ENCODE data around the gene FLNB.

The FLNB gene

DNA sequence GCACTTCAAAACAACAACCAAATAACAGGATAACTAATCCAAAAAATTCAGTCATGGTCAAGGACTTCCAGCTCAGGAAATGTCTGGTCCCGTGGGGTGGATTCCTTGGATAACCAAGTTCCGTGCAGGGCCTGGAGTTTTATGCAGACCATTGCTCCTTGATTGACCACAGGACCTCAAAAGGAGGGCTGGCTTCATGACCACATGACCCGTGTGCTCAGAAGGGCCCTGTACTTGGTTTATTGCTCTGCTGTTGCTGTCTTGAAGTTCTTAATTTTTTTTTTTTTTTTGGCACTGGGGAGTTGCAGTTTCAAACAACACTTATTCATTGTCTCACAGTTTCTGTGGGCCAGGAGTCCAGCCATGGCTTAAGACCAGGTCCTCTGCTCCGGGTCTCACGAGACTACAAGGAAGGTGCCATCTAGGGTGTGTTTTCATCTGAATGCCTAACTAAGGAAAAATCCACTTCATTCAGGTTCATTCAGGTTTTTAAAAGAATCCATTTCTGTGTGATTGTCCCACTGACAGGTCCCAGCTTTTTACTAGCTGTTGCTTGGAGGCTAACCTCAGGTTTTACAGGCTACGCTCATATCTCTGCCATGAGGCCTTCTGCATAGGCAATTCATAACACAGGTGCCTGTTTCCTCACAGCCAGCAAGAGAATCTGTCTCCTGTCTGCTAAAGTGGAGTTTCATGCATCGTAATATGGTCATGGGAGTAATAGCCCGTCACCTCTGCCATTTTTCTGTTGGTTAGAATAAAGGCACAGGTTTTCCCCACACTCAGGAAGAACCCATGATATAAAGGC lies 65.3 kb downstream of the FLNB start:
- no peak for TF ChIP-seq JUND (IDR thresholded peaks at IDR 0.05; ENCODE audit: low read depth)
- in situ Hi-C loops (cut with HindIII; ENCODE audit: low pct_unique_long_range_greater_than_20kb, low sequenced_read_pairs) = no loop called here
- no peak for DNase-seq (ENCODE audit: low read depth in 1 of 2, low spot score in 1 of 2)

- in situ Hi-C loops (cut with HindIII; ENCODE audit: low pct_unique_long_range_greater_than_20kb, low sequenced_read_pairs) = no loop called here
- no peak for TF ChIP-seq JUND (IDR thresholded peaks at IDR 0.05; ENCODE audit: low read depth)
- no peak for DNase-seq (ENCODE audit: low read depth in 1 of 2, low spot score in 1 of 2)
Measured at GRCh38 chr3:58074116-58074715, 66.0 kb downstream of the FLNB start.

- no peak for TF ChIP-seq JUND (IDR thresholded peaks at IDR 0.05; ENCODE audit: low read depth)
- in situ Hi-C loops (cut with HindIII; ENCODE audit: low pct_unique_long_range_greater_than_20kb, low sequenced_read_pairs) = no loop called here
- no peak for DNase-seq (ENCODE audit: low read depth in 1 of 2, low spot score in 1 of 2)
Measured at GRCh38 chr3:58074997-58075396, 66.8 kb downstream of the FLNB start.

DNA sequence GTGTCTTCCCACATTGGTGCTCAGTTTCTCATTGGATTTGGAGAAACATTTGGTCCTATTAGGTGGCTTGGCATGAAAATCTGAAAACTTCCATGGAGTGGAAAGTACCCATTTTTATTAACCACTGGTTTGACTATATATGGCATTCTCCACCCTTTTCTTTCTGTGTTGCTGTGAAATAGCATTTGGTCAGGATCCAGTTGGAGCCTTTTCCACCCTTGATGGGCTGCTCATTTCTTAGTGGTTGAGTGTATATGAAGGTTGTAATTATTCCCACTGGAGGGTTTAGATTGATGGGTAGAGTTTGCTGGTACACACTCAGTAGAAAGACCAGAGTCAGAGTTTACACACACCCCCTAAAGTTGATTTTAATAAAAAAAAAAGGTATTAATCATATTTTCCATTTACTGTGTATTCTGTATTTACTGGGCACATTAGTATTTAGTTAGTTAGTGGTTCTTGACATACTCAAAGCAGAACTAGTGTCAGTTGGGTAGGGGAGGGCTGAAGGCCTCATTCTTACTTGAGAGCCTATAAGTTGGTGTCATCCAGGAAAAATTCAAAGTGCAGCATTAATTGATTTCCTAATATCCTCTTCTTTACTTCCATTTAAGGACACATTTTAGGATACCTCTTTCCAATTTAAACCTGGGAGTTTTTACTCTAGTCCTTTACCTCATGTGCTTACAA lies 69.5 kb downstream of the FLNB start:
- no peak for TF ChIP-seq JUND (IDR thresholded peaks at IDR 0.05; ENCODE audit: low read depth)
- in situ Hi-C loops (cut with HindIII; ENCODE audit: low pct_unique_long_range_greater_than_20kb, low sequenced_read_pairs) = no loop called here
- DNase-seq (ENCODE audit: low read depth in 1 of 2, low spot score in 1 of 2) = no peak

GRCh38 chr3:58078610-58079009 lies 70.4 kb downstream of the FLNB start:
- DNase-seq (ENCODE audit: low read depth in 1 of 2, low spot score in 1 of 2) = no peak
- in situ Hi-C loops (cut with HindIII; ENCODE audit: low pct_unique_long_range_greater_than_20kb, low sequenced_read_pairs) = no loop called here
- no peak for TF ChIP-seq JUND (IDR thresholded peaks at IDR 0.05; ENCODE audit: low read depth)

GRCh38 chr3:58079773-58080172 lies 71.6 kb downstream of the FLNB start:
- DNase-seq (ENCODE audit: low read depth in 1 of 2, low spot score in 1 of 2) = no peak
- TF ChIP-seq JUND (IDR thresholded peaks at IDR 0.05; ENCODE audit: low read depth) = no peak
- in situ Hi-C loops (cut with HindIII; ENCODE audit: low pct_unique_long_range_greater_than_20kb, low sequenced_read_pairs) = no loop called here

DNA sequence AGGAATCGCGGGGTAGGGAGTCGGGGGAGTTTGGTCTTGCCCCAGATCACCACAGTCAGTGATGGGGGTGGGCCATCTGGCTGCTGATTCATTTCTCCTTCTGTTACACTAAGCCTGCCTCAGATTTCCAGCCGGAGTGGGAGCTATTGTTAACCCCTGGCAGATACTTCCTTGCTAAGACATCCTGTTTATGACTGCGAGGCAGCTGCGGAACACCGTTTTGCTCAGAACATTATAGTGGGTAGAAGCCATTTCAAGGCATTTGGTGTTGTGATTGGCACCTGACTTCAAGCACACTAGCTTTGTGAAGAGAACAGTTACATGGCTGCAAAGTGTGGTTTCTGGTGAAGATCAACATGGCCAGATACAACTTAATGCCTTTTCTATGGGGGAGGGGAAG lies 73.8 kb downstream of the FLNB start:
- no peak for TF ChIP-seq JUND (IDR thresholded peaks at IDR 0.05; ENCODE audit: low read depth)

DNA sequence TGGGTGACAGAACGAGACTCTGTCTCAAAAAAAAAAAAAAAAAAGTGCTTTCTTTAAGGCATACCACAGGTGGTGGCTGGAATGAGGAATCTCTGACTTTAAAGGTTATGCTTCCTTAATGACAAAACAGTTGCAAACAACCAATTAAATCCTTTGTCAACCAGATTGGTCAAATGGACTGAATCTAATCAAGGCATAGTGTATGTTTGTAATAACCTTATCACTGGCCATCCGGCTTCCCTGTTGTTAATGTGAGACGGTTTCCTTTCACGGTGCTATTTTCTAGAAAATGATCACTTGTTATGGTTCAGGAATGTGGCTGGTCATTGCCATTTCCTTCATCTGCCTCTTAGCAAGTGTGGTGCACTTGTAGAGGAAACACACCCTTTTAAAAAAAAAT lies 75.9 kb downstream of the FLNB start:
- TF ChIP-seq JUND (IDR thresholded peaks at IDR 0.05; ENCODE audit: low read depth) = no peak
- no peak for DNase-seq (ENCODE audit: low read depth in 1 of 2, low spot score in 1 of 2)
- in situ Hi-C loops (cut with HindIII; ENCODE audit: low pct_unique_long_range_greater_than_20kb, low sequenced_read_pairs) = no loop called here

More for the DNA sequence above, 73.8 kb downstream of the FLNB start:
- no peak for DNase-seq (ENCODE audit: low read depth in 1 of 2, low spot score in 1 of 2)
- in situ Hi-C loops (cut with HindIII; ENCODE audit: low pct_unique_long_range_greater_than_20kb, low sequenced_read_pairs) = no loop called here

GRCh38 chr3:58084788-58085543 lies 76.7 kb downstream of the FLNB start:
- no peak for TF ChIP-seq JUND (IDR thresholded peaks at IDR 0.05; ENCODE audit: low read depth)
- DNase-seq (ENCODE audit: low read depth in 1 of 2, low spot score in 1 of 2) = no peak
- in situ Hi-C loops (cut with HindIII; ENCODE audit: low pct_unique_long_range_greater_than_20kb, low sequenced_read_pairs) = no loop called here

- in situ Hi-C loops (cut with HindIII; ENCODE audit: low pct_unique_long_range_greater_than_20kb, low sequenced_read_pairs) = no loop called here
- DNase-seq (ENCODE audit: low read depth in 1 of 2, low spot score in 1 of 2) = no peak
- no peak for TF ChIP-seq JUND (IDR thresholded peaks at IDR 0.05; ENCODE audit: low read depth)
Measured at GRCh38 chr3:58085616-58086015, 77.4 kb downstream of the FLNB start.

GRCh38 chr3:58088501-58088900 lies 80.3 kb downstream of the FLNB start:
- DNase-seq (ENCODE audit: low read depth in 1 of 2, low spot score in 1 of 2) = no peak
- in situ Hi-C loops (cut with HindIII; ENCODE audit: low pct_unique_long_range_greater_than_20kb, low sequenced_read_pairs) = no loop called here
- no peak for TF ChIP-seq JUND (IDR thresholded peaks at IDR 0.05; ENCODE audit: low read depth)

- no peak for DNase-seq (ENCODE audit: low read depth in 1 of 2, low spot score in 1 of 2)
- no peak for TF ChIP-seq JUND (IDR thresholded peaks at IDR 0.05; ENCODE audit: low read depth)
- in situ Hi-C loops (cut with HindIII; ENCODE audit: low pct_unique_long_range_greater_than_20kb, low sequenced_read_pairs) = no loop called here
Measured at GRCh38 chr3:58090351-58090750, 82.1 kb downstream of the FLNB start.
